NB4 (cell line): ENCODE data around the gene FBXW2.

Source experiments
- MAX ChIP-seq: IDR thresholded peaks from 2 replicates; pipeline ENCODE4 v1.6.1; 2011; ENCODE audit warnings: low read depth, low read length
- POLR2A ChIP-seq: IDR thresholded peaks from 2 replicates; pipeline ENCODE4 v1.6.1; 2011; ENCODE audit warnings: mild to moderate bottlenecking; ENCODE audit not compliant: insufficient read length; ENCODE audit errors: extremely low read depth
- TF ChIP-seq, protein P1 (sequence below): IDR thresholded peaks from one replicate; pipeline ENCODE4 v1.5.1; 2012; ENCODE audit warnings: low read depth, low read length

- no peak for TF ChIP-seq MAX
- TF ChIP-seq, protein P1, sequence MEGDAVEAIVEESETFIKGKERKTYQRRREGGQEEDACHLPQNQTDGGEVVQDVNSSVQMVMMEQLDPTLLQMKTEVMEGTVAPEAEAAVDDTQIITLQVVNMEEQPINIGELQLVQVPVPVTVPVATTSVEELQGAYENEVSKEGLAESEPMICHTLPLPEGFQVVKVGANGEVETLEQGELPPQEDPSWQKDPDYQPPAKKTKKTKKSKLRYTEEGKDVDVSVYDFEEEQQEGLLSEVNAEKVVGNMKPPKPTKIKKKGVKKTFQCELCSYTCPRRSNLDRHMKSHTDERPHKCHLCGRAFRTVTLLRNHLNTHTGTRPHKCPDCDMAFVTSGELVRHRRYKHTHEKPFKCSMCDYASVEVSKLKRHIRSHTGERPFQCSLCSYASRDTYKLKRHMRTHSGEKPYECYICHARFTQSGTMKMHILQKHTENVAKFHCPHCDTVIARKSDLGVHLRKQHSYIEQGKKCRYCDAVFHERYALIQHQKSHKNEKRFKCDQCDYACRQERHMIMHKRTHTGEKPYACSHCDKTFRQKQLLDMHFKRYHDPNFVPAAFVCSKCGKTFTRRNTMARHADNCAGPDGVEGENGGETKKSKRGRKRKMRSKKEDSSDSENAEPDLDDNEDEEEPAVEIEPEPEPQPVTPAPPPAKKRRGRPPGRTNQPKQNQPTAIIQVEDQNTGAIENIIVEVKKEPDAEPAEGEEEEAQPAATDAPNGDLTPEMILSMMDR, result no peak
- TF ChIP-seq POLR2A, result no peak
Measured at GRCh38 chr9:120714846-120715388, 78.3 kb downstream of the FBXW2 start.
